GM18517 (cell line): ENCODE data around the gene IFI44L.

Experiments used
- ATAC-seq: cut with Tn5 transposase; IDR thresholded peaks from one replicate; pipeline ENCODE4 v1.9.1; 2021; ENCODE audit warnings: mild to moderate bottlenecking, moderate library complexity; ENCODE audit not compliant: unreplicated experiment

IFI44L gene

DNA sequence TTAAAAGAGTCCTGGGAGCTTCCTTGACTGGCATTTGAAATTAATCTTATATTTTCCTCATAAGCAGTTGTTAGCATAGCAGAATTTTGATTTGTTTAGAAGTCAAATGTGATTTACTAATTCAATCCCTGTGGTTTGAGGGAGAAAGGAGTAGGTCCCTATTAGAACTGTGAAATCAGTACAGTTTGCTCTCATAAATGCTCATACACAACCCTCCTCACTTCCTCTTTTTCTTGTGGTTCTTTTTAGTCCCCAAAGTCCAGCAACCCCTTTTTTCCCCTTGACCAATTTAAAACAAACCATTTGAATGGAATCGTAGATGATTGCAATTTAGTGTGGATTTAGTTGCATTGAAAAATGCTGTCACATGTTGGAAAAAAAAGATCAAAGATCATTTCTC is 20.2 kb downstream of the IFI44L start:
- peak; percentile 75 for ATAC-seq

GRCh38 chr1:78641558-78641957 is 21.3 kb downstream of the IFI44L start:
- no peak for ATAC-seq

DNA sequence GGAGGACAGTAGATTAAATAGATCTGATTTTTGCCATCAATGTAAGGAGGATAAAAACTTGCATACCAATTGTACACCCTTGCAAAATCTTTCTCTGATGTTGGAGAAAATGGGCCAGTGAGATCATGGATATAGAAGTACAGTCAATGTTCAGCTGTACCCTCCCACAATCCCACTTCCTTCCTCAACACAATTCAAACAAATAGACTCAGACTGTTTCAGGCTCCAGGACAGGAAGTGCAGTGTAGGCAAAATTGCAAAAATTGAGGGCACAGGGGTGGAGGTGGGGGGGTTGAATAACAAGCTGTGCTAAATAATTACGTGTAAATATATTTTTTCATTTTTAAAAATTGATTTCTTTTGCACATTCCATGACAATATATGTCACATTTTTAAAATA is 25.5 kb downstream of the IFI44L start:
- no peak for ATAC-seq

DNA sequence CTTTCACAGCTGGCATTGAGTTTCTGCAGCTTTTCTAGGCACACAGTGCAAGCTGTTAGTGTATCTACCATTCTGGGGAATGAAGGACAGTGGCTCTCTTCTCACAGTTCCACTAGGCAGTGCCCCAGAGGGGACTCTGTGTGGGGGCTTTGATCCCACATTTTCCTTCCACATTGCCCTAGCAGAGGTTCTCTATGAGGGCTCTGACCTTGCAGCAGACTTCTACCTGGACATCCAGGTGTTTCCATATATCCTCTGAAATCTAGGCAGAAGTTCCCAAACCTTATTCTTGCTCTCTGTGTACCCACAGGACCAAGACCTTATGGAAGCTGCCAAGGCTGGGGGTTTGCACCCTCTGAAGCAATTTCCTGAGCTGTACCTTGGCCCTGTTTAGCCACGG is 27.0 kb downstream of the IFI44L start:
- ATAC-seq: no peak

- peak; percentile 94 for ATAC-seq
Measured at GRCh38 chr1:78649628-78650027, 29.4 kb downstream of the IFI44L start, which contains the start of gene IFI44. TSS of gene IFI44 (plus strand) at chr1:78649831. CDS start at chr1:78650196, 365 bp downstream.

DNA sequence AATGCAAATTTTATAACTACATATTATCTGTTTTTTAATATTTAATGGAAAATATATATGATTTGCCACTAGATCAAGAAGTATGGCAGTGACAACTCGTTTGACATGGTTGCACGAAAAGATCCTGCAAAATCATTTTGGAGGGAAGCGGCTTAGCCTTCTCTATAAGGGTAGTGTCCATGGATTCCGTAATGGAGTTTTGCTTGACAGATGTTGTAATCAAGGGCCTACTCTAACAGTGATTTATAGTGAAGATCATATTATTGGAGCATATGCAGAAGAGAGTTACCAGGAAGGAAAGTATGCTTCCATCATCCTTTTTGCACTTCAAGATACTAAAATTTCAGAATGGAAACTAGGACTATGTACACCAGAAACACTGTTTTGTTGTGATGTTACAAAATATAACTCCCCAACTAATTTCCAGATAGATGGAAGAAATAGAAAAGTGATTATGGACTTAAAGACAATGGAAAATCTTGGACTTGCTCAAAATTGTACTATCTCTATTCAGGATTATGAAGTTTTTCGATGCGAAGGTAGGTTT is 29.9 kb downstream of the IFI44L start:
- ATAC-seq: no peak

DNA sequence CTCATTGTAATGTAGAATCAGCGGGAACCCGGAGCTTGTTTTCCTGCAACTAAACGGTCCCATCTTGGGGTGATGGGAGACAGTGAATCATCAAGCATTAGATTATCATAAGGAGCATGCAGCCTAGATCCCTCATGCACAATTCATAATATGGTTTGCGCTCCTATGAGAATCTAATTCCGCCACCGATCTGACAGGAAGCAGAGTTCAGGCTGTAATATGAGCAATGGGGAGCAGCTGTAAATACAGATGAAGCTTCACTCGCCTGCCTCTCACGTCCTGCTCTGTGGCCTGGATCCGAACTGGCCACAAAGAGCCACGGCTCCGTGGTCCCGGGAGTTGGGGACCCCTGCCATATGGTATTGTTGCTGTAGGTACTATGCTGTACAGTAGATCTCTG is 31.0 kb downstream of the IFI44L start:
- peak; percentile 35 for ATAC-seq

DNA sequence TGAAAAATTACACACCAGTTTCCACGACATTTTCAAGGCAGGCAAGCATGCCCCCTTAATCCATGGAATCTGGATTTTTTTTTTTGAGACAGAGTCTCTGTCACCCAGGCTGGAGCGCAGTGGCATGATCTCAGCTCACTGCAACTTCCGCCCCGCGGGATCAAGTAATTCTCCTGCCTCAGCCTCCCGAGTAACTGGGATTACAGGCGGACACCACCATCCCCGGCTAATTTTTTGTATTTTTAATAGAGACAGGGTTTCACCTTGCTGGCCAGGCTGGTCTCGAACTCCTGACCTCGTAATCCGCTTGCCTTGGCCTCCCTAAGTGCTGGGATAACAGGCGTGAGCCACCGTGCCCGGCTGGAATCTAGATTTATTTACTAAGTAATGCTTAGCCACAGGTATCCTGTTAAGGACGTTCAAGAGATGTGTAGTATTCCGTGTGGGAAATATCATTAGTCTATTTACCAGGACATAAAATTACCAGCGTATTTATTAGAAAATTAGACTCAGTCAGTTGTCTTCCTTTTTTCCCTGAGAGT is 31.8 kb downstream of the IFI44L start:
- ATAC-seq: no peak

DNA sequence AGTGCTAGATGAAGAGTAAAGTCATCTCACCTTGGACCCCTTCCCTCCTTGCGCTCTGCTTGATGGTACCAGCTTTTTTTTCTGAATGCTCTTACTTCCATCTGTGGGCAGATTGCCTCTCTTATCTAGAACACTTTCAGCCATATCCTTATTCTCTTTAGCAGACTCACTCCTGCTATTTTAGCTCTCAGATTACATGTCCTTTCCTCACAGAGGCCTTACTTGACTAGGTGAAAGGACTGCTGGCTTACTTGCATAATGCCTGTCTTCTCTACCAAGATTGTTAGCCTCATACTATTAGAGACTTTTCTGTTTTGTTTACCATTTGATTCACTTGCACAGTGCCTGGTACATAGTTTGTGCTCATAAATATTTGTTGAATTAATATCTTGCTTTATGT is 38.7 kb downstream of the IFI44L start:
- ATAC-seq: no peak

- ATAC-seq: no peak
Measured at GRCh38 chr1:78663923-78664322, 43.7 kb downstream of the IFI44L start.

GRCh38 chr1:78664763-78665162 is 44.5 kb downstream of the IFI44L start:
- no peak for ATAC-seq

- ATAC-seq: no peak
Measured at GRCh38 chr1:78665809-78666208, 45.6 kb downstream of the IFI44L start.

DNA sequence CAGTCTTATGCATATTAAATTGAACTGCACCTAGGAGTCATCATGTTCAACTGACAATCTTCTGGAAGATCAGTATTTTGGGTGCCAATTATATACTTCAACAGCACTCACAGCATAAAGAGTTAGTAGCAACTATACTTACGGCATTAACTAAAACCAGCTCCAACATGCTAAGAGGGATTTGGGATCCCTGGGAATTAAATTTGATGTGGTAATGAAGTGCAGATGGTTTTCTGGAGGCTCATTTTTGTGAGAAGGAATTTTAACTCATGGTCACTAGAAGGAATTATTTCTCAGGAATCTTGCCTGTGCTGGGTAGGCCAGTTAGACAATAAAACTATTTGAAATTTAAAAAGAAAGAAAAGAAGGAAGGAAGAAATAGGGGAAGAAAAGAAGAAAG is 47.7 kb downstream of the IFI44L start:
- ATAC-seq: no peak

DNA sequence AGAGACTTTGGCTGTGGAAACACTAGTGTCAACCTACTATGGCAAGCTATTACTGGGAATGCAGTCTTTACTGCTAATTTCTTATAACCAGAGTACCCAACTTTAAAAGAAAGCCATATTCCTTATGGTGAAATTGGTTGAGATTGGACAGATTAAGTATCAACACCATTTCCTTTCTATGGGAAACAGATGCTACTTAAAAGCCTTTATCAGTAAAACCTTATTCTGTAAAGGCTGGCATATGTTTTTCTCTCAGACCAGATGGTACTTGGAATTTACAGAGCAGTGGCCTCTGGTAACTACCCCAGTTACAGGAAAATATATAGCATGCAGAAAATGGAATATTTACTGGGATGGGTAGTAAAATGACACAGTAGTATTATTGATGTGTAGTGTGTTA is 48.2 kb downstream of the IFI44L start:
- ATAC-seq: no peak

GRCh38 chr1:78672428-78672827 is 52.2 kb downstream of the IFI44L start:
- no peak for ATAC-seq

DNA sequence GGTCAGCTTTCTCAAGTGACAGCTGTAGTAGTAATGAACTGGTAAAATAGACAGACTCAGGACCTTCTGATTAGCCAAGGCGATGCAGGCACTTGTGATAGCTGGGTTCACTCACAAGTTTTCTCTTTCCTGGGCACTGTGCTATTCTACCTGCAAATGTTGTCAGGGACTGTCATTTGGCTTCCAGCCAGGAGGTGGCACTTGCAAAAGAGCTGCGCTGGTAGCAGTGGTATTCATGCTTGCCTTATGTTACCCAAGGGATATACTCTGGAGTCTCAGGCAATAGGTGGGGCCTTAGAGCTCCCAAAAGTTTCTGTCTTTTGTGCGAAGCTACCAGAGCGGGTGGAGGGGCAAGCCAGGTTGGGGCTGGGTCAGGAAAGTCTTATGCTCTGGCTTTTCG is 52.9 kb downstream of the IFI44L start:
- ATAC-seq: peak; percentile 62

- no peak for ATAC-seq
Measured at GRCh38 chr1:78676347-78676982, 56.2 kb downstream of the IFI44L start.

DNA sequence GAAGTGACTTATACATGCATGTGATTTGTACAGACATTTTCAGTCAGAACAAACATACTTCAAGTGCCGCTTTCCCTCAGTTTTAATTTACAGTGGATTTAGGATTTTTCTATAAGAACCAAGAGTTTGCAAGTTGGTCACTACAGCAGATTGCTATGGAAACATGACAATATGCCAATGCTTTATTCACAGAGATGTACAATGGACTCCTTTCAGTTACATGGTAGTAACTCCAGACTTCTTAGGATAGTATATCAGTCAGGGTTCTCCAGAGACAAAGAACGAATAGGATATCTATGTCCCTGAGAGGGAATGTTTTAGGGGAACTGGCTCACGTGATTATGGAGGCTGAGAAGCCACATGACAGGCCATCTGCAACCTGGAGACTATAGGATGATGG is 56.7 kb downstream of the IFI44L start:
- no peak for ATAC-seq

DNA sequence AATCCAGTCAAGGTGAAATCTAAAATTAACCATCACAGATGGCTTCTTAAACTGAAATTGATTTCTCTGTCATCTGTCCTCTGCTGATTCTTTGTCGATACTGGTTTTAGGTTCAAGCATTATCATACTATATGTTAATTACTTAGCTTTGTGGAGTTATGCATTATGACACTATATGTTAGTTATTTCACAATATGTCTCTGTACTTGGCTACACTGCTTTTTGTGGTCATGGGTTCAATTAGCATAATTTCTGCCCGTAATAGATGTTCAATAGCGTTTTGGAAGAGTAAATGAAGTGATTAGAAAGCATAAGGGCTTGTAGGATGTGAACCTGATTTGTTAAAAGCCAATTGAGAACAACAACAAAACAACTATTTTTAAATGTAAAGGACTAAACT is 57.5 kb downstream of the IFI44L start:
- no peak for ATAC-seq

DNA sequence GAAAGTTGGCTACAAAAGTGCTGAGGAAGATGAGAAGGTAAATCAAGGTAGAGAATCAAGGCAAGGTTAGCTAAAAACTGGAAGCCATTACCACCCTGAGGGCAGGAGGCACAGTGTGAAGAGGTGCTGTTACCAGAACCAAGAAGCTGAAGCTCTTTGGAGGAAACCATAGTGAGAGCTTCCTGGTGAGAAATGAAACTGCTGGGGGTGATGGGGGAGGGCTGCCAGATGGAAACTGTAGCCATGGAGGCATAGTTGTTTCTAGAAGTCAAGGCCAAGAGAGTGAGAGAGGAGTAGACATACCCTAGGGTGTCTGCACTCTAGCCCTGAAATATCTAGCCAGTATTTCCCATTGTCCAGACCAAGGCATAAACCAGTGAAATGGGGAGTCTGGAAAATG is 58.1 kb downstream of the IFI44L start:
- peak; percentile 85 for ATAC-seq

DNA sequence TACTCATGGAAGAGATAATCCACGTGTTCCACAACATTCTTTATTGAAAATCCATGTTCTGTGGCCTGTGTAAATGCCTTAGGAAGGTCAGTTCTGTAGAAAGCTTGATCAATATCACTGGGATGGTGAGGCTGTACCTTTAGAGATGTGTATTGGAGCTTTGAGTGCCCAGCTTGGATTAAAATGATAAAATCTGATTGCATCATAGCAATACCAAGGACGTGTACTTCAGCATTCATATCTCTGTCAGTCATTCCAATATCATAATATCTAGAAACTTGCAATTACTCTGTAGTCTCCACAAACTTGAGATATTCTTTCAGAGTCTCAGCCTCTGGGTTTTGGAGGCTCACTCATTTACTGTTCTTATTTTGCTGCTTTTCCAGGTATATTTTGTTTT is 61.0 kb downstream of the IFI44L start:
- ATAC-seq: no peak

GRCh38 chr1:78682496-78682895 is 62.2 kb downstream of the IFI44L start:
- no peak for ATAC-seq

DNA sequence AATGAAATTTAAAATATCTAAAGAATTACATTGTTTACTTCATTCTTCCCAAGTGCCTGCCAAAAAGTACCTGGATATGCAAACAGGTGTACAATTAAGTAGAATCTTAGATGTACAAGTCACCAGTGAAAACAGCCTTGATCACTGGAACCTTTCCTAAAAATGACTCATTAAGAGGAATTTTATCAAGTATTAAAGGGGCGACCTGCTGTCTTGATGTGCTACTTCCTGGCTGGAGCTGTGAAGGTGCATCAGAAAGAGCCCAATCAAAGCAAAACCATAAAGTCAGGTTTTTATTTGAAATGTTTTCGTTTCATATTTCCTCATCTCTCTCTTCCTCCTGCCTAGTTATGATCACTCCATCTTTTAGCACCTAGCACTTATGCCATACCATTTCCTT is 62.8 kb downstream of the IFI44L start:
- no peak for ATAC-seq
